CD4-positive, alpha-beta T cell treated with Interleukin-1 beta for 1 hour (primary cell): ENCODE results near the gene PRSS27.

Experiments used
- DNase-seq, 2 donors: peaks; one replicate each; pipeline ENCODE4 v3.0.0-alpha.2; 2020 to 2022

PRSS27 gene

GRCh38 chr16:2720064-2720457 lies at the start of gene PRSS27:
TSS of gene PRSS27 (minus strand) at chr16:2720224. CDS start at chr16:2720160, 64 bp downstream.
- no peak for DNase-seq

- DNase-seq, result no peak
These were observed 49.6 kb upstream of the PRSS27 start for GRCh38 chr16:2769675-2770056.

- DNase-seq, result no peak
These were observed 49.1 kb upstream of the PRSS27 start for GRCh38 chr16:2769100-2769529.

GRCh38 chr16:2768403-2769089 lies 48.5 kb upstream of the PRSS27 start:
- no peak for DNase-seq

- no peak for DNase-seq
These were observed 47.9 kb upstream of the PRSS27 start for GRCh38 chr16:2767891-2768290.

- no peak for DNase-seq
These were observed 47.2 kb upstream of the PRSS27 start for GRCh38 chr16:2767140-2767731.

GRCh38 chr16:2766430-2767139 lies 46.6 kb upstream of the PRSS27 start:
- DNase-seq, result no peak

- DNase-seq, result no peak
These were observed 45.7 kb upstream of the PRSS27 start for GRCh38 chr16:2765462-2766404.

- DNase-seq, result no peak
These were observed 44.7 kb upstream of the PRSS27 start for GRCh38 chr16:2764718-2765117.

GRCh38 chr16:2763173-2763572 lies 43.1 kb upstream of the PRSS27 start:
- no peak for DNase-seq

GRCh38 chr16:2762711-2763110 lies 42.7 kb upstream of the PRSS27 start:
- no peak for DNase-seq

- DNase-seq, result no peak
These were observed 42.0 kb upstream of the PRSS27 start for GRCh38 chr16:2761886-2762583.

GRCh38 chr16:2761472-2761871 lies 41.4 kb upstream of the PRSS27 start:
- no peak for DNase-seq

GRCh38 chr16:2757344-2757743 lies 37.3 kb upstream of the PRSS27 start:
- no peak for DNase-seq

GRCh38 chr16:2756288-2757015 lies 36.4 kb upstream of the PRSS27 start:
- DNase-seq, result no peak

GRCh38 chr16:2755158-2755557 lies 35.1 kb upstream of the PRSS27 start:
- no peak for DNase-seq

GRCh38 chr16:2753733-2754020 lies 33.7 kb upstream of the PRSS27 start:
- no peak for DNase-seq

GRCh38 chr16:2752850-2753732 lies 33.1 kb upstream of the PRSS27 start:
- DNase-seq, result peak; percentile 70 to 79

- DNase-seq, result peak; percentile 95 to 96
These were observed 32.2 kb upstream of the PRSS27 start, which contains the start of gene SRRM2 for GRCh38 chr16:2752035-2752849. TSS of gene SRRM2 (plus strand) at chr16:2752638. CDS start at chr16:2756365, 3,727 bp downstream.

GRCh38 chr16:2751577-2752034 lies 31.6 kb upstream of the PRSS27 start:
- DNase-seq, result no peak
